K562 treated with DMSO at 1 percent for 24 hours (cell line): Measurements from ENCODE around the gene SYPL2. TPM values are rescaled to one million over a fixed set of nuclear protein-coding genes. Genes with fewer than 3 reads are reported as not detected.

Experiments
- total RNA-seq: library from RNA; unstranded; fragments of 300-600 nt; gene quantifications from 2 replicates; pipeline ENCODE4 v1.2.3, GENCODE V29; 2022; ENCODE audit warnings: low read depth; ENCODE audit not compliant: insufficient read depth

Gene SYPL2
- total RNA-seq = 0.15 TPM in 1 of 2 replicates, not detected in the other

GRCh38 chr1:109466452-109467300 lies at the start of gene SYPL2:
TSS of gene SYPL2 (plus strand) at chr1:109466546. CDS start at chr1:109466844, 298 bp downstream.

DNA sequence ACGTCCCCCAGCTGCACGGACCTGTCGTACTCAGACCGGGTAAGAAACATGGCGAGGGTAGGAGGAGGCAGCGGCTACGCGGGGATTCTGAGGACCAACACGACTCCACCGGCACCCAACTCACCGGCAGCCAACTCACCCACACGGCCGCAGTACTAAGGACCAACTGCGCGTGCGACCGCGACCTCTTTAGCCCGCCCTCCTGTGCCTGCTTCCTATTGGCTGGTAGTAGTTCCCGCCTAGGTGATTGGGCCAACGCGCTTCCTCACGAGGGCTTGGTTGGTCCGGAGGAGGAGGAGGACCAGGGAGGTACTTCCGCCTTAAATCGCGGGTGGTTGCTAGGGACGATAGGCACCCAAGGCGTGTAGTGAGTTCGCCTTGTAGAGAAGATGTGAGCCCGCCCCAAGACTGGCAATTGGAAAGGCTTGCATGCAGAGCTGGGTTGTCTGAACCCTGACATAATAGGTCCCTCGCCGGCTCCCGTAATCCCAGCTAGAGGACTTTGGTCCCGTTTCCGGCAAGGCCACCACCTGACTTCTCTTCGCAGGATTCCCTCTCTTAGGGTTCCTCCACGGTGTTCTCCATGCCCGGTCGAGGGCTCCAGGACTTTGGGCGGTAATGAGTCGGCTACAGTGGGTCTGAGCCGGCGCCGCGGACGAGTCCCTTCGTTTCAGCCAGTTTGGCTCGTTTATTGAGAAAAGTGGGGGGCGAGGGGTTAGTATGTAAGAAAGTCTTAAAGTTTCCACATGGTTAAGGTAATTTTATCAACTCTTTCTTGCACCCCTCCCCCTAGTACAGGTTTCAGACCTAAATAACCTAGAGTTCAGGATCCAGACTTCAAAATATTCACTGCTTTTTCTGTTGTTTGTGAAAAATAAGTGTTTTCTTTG lies 39.8 kb upstream of the SYPL2 start, which contains the start of gene PSMA5:
Gene PSMA5, minus strand, starts transcription at position 168 of the 890 bp plus-strand sequence. Its CDS starts 118 bp downstream, at position 50.

GRCh38 chr1:109483672-109484518 lies 17.5 kb downstream of the SYPL2 start, which contains the start of gene ATXN7L2:
TSS of gene ATXN7L2 (plus strand) at chr1:109483905. CDS start at chr1:109483954, 49 bp downstream.

DNA sequence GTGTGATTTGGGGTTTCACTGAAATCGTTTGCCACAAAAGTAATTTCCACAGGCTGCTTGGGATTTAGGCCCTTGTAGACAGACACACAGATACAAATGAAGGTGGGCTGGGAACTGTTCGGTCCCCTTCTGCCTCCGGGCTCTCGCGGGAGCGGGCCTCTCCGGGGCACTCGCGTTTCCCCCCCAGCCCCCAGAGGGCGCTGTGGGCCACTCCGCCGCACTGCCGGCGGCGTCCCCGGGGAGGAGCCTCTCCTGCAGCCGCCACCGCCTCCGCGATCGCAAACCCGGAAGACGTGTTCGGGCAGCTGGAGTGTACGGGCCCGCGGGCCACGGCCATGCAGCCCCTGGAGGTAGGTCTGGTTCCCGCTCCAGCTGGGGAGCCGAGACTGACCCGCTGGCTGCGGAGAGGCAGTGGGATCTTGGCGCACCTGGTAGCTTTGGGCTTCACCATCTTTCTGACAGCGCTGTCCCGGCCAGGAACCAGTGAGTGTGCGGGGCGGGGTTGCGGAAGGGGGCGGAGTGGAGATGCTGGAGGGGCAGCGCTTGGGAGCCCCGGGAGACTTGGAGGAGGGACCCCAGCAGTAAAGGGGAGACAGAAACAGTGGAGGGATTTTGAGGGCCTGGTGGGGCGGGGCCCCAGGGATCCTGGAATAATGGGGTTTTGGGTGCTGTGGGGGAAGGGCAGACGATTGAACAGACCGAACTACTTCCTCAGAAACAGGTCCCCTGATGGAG lies 27.6 kb downstream of the SYPL2 start, which contains the start of gene CYB561D1:
Gene CYB561D1, plus strand, starts transcription at position 290 of the 735 bp plus-strand sequence. Its CDS starts 46 bp downstream, at position 336.

GRCh38 chr1:109509176-109510134 lies 43.1 kb downstream of the SYPL2 start, which contains the start of gene AMIGO1:
TSS of gene AMIGO1 (minus strand) at chr1:109509727. CDS start at chr1:109508912, 815 bp downstream.

Other genes starting within 250 kb of the SYPL2 start
- 19.6 and 20.2 TPM in 2 replicates for gene CELSR2, start 217.0 kb upstream of the SYPL2 start, total RNA-seq
- 63.2 and 71.2 TPM in 2 replicates for gene PSRC1, start 183.4 kb upstream of the SYPL2 start, total RNA-seq
- 0.28 TPM in 1 of 2 replicates, not detected in the other for gene MYBPHL, start 159.5 kb upstream of the SYPL2 start, total RNA-seq
- gene SORT1, start 68.6 kb upstream of the SYPL2 start, total RNA-seq = 70.4 and 73.1 TPM in 2 replicates
- 74.1 and 108 TPM in 2 replicates for gene PSMA5, start 40.1 kb upstream of the SYPL2 start, total RNA-seq
- 6.7 and 7.0 TPM in 2 replicates for gene ATXN7L2, start 17.4 kb downstream of the SYPL2 start, total RNA-seq
- gene CYB561D1, start 27.5 kb downstream of the SYPL2 start, total RNA-seq = 9.5 and 10.0 TPM in 2 replicates
- gene AMIGO1, start 43.2 kb downstream of the SYPL2 start, total RNA-seq = 1.0 and 1.1 TPM in 2 replicates
- gene GPR61, start 73.3 kb downstream of the SYPL2 start, total RNA-seq = 1.00 TPM in 1 of 2 replicates, not detected in the other
- gene GNAI3, start 82.1 kb downstream of the SYPL2 start, total RNA-seq = 4.2 and 5.5 TPM in 2 replicates
- not detected in 2 replicates for gene GNAT2, start 153.1 kb downstream of the SYPL2 start, total RNA-seq
- gene AMPD2, start 153.3 kb downstream of the SYPL2 start, total RNA-seq = 59.4 and 63.7 TPM in 2 replicates
- gene GSTM4, start 189.6 kb downstream of the SYPL2 start, total RNA-seq = 59.3 and 69.0 TPM in 2 replicates
- gene GSTM2, start 201.5 kb downstream of the SYPL2 start, total RNA-seq = 16.9 and 20.9 TPM in 2 replicates
- gene GSTM1, start 221.3 kb downstream of the SYPL2 start, total RNA-seq = not detected in 2 replicates
- gene GSTM5, start 245.7 kb downstream of the SYPL2 start, total RNA-seq = not detected in 2 replicates